Stimulated activated CD8-positive, alpha-beta memory T cell treated with anti-CD3 and anti-CD28 coated beads, Interleukin-7, amount 100 ng/mL, for 1 hour (primary cell): ENCODE data around the gene VN1R4.
"Not testable (repeated sequence)": the region's sequence is repeated elsewhere in the genome, so short reads cannot be mapped to it uniquely, and the experiment has no call there.

Source experiments
- DNase-seq, 2 donors: peaks; one replicate each; pipeline ENCODE4 v3.0.0-alpha.2; 2020; ENCODE audit warnings: low read depth in 2 of 2

VN1R4 gene, protein sequence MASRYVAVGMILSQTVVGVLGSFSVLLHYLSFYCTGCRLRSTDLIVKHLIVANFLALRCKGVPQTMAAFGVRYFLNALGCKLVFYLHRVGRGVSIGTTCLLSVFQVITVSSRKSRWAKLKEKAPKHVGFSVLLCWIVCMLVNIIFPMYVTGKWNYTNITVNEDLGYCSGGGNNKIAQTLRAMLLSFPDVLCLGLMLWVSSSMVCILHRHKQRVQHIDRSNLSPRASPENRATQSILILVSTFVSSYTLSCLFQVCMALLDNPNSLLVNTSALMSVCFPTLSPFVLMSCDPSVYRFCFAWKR

DNA sequence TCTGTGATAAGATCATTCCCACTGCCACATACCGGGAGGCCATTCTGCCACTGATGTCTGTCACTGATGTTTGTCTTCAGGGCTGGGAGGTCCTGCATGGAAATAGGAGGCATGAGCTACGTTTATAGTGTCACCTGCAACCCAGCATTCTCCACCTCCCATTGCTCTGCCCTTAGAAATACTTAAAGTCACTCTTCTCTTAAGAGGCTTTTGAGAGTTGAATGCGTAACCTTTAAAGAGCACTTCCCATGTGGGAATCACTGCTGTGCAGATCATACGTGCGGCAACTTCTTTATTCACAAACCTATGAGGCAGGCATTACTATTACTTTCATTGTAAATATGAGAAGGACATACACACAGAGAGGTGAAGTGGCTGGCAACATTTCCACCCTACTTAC lies at the start of gene VN1R4:
TSS of gene VN1R4 (minus strand) at position 101 of the 400 bp plus-strand sequence. CDS start at position 43, 58 bp downstream.
- not testable (repeated sequence) for DNase-seq

DNA sequence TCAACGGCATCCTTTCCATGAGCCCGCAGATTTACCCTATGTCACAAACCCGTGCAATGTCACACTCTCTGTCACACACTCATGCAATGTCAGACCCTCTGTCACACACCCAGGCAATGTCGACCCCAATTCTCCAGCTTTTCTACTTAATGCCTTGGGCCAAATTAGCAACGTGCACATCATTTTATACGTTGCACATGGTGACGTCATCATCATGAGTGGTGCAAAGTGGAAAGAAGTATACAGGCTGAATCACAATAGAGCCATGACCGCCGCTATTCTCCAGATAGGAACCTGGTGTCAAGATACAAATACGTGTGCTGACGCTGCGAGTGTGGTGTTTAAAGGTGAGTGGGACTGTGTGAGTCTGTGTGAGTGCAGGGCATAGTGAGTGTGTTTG lies 44.4 kb upstream of the VN1R4 start:
- no peak for DNase-seq

DNA sequence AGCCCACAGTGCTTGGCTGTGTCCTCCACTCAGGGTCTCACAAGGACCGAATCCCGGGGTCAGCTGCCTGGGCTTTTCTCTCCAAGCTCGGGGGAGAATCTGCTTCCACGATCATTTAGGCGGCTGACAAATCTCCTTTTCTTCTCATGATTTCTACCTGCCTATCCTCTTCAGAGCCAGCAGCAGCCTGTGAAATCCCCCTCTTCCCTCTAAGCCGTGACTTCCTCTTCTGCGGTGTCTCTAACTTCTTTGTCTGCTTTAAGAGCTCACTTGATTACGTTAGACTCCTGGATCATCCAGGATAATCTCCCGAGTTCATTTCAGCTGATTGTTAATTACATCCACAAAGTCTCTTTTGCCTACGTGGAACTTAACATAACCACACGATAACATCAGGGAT lies 43.5 kb upstream of the VN1R4 start:
- DNase-seq: no peak

DNA sequence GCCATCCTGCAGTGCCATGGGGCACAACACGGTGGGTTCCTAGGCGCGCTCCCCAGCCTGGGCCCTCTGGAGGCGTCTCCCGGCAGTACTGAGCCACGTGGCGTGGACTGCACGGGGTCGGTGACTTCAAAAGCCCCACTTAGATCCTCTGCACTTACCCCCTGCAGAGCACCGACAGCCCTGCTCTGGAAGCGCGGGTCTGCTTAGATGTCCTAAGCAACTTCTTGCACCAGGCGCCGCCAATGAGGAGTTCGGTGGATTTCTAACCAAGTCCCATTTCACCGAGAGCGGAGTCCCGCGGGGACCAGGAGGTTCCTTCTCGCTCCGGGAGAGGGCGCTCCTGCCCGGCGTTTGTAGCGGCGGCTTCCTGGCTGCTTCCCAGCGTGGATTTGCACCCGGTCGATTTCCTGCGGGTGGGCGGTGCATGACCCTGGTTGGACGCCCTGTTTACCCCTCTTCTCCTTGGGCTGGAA lies 40.9 kb upstream of the VN1R4 start:
- DNase-seq: no peak

DNA sequence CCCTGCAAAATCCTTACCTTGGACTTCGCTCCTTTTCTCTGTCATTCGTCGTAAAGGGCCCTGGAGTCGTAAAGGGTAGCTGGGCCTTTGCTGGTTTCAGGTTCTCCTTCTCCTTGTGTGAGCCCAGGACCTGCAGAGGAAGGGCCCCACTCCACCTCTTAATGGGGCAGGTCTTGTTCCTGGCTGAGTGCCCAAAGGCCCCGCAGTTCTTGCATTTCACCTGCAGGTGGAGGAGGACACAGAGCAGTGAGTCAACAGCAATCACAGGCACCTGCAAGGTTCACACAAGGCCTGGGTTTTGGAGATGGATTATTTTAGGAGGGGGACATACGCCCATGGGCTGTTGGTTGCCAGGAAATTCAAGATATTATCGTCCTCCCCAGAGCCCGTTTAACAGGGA lies 33.8 kb upstream of the VN1R4 start:
- not testable (repeated sequence) for DNase-seq

DNA sequence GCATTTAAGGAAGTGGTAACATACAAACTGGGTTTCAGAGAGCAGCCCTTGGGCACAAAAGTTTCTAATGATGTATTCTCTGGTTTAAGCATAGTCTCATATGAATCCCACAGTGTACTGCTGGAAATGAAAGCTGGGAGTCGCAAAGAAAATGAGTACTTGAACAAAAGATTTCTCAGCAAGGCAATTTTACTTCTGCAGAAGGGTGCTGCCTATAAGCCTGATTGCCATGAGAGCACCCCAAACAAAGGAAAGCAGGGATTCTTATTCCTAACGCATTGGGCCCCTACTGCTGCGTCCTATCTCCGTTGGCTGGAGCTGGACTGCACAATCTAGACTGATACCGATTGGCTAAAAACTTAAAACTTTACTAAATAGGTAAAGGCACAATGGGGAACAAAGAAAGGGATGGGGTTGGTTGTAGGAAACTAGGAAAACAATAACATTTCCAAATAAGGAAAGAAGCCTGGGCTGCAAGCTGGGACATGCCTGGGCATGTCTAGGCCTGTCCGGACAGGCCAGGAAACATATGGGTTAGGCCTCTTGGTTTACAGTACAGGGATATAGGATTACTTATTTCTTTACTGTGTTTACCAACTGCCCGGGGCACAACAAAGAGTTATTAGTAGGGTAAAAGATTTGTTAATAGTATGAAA lies 27.4 kb upstream of the VN1R4 start:
- no peak for DNase-seq

DNA sequence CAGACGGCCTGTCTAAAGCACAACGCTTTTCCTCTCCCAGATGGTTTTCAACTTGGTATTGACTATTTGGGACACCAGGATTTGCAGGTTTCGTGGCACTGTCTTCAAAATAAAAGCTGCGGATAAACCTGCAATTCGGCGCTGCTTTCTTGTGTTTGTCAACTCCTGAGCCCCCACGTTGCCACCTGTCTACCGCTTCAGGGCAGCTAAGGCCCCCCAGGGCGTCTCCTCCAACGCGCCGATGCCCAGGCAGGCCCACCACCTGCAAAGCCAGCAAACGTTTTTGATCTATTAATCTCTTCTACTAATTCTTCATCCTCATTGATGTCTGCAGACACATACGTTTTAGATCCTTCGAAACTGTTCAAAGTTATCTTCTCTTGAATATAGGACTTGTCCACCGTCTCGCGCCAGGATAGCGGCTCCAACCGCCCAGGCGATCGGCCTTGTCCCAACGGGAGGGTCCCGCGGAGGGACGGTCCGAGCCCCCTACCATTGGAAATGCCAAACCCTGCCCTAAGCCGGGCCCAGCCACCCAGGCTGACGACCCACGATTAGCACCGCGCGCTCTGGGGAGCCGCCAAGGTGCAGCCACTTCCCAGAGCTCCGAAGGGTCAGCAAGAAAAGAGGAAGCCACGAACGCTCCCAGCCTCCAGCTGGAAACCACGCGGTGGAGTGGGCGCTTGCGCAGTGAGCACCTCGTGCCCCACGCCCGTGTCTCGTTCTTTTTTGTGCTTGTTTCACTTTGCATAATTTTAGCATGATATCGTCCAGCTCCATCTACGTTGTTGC lies 23.4 kb upstream of the VN1R4 start:
- no peak for DNase-seq

DNA sequence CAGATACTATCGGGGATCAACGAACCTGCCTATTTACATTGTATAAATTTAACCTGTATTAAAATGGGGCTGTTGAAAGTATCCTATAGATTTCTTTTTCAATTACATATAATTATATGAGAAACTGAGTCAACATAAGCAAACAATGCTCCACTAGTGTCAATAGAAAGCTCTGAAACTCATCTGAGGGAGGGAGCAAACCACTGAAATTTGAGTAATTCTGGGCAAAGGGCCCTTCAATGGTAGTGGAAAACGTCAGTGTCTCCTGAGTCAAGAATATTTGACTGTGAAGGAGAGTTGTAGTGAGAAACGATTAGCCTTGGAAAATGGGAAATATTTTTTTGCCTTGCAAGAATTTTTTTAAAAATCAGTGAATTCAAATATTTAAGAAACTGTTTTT lies 17.6 kb upstream of the VN1R4 start:
- no peak for DNase-seq

DNA sequence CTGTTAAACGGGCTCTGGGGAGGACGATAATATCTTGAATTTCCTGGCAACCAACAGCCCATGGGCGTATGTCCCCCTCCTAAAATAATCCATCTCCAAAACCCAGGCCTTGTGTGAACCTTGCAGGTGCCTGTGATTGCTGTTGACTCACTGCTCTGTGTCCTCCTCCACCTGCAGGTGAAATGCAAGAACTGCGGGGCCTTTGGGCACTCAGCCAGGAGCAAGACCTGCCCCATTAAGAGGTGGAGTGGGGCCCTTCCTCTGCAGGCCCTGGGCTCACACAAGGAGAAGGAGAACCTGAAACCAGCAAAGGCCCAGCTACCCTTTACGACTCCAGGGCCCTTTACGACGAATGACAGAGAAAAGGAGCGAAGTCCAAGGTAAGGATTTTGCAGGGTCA lies 14.4 kb upstream of the VN1R4 start:
- not testable (repeated sequence) for DNase-seq

DNA sequence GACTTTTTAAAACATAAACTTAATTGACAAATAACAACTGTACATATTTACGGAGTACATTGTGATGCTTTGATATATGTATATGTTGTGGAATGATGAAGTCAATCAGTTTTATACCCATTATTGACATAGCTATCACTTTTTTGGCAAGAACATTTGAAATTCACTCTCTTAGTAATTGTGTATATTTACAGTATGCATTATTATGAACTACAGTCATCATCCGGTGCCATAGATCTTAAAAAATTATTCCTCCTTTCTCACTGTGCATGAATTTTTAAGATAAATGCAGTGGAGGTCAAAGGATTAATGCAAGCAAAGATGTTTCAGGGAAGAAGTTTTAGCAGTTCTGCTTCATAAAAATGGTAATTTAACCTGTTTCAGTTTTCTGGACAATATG lies 8.0 kb upstream of the VN1R4 start:
- DNase-seq: no peak

DNA sequence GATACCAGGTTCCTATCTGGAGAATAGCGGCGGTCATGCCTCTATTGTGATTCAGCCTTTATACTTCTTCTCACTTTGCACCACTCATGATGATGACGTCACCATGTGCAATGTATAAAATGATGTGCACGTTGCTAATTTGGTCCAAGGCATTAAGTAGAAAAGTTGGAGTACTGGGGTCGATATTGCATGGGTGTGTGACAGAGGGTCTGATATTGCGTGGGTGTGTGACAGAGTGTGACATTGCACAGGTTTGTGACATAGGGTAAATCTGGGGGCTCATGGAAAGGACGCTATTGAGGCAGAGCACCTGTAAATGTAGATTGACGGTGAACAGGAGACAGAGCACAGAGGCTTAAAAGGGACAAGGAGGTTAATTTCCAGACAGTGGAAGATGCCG lies 4.5 kb upstream of the VN1R4 start:
- no peak for DNase-seq

DNA sequence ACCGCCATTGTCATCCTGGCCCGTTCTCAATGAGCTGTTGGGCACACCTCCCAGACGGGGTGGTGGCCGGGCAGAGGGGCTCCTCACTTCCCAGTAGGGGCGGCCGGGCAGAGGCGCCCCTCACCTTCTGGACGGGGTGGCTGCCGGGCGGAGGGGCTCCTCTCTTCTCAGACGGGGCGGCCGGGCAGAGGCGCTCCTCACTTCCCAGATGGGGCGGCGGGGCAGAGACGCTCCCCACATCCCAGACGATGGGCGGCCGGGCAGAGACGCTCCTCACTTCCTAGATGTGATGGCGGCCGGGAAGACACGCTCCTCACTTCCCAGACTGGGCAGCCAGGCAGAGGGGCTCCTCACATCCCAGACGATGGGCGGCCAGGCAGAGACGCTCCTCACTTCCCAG lies 2.3 kb upstream of the VN1R4 start:
- DNase-seq: not testable (repeated sequence)

DNA sequence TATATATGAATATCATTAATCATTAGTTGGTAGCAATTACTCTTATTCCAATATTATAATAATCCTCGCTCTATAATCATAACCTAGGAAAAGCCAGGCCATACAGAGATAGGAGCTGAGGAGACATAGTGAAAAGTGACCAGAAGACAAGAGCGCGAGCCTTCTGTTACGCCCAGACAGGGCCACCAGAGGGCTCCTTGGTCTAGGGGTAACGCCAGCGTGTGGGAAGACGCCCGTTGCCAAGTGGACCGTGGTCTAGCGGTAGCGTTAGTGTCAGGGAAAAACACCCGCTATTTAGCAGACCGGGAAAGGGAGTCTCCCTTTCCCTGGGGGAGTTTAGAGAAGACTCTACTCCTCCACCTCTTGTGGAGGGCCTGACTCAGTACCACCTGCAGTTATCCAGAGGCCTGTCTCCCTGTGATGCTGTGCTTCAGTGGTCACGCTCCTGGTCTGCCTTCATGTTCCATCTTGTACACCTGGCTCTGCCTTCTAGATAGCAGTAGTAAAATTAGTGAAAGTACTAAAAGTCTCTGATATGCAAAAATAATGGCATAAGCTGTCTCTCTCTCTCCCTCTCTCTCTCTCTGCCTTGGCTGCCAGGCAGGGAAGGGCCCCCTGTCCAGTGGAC lies 9.7 kb downstream of the VN1R4 start, which contains the start of gene VN1R2:
TSS of gene VN1R2 (plus strand) at position 578 of the 628 bp plus-strand sequence. CDS start 84 bp downstream, outside the sequence.
- DNase-seq: not testable (repeated sequence)

DNA sequence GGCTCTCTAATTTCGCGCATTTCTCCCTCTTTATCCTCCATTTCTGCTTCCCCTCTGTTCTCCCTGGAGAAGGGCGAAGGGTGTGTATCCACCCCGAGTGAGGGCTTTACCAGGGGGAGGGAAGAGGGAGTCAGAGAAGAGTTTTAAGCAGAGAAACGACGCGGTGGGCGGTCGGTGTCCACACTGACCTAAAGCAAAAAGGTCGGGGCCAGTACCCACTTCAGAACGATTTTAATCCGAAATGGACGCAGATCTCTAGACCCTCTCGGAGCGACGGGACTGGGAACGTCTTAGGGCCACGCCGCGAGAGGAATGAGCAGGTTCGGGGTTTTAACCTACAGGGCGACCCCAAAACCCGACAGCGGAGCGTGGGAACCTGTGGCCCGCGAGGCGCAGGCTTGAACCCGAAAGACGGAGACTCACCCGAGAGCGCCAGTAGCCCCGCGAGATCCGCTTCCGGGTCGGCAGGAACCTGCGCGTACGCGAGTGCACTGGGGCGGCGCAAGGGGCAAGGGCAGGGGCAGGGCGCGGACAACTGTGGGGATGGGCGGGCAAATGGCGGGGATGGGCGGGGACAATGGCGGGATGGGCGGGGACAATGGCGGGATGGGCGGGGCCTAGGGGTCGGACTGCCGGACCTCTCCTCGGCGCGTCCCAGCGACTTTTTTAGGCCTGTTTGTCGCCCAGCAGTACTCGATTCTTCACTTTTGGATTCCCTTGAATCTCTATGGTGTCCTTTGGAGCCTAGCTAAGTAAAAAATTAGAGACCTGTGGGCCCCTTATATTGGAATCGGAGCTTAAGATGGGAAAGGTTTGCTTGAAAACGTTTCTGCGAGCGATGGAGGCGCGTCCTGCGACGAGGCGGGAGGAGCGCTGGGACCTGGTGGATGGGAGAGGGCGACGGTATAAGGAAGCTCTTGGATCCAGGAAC lies 12.8 kb downstream of the VN1R4 start, which contains the start of gene ZNF677:
TSS of gene ZNF677 (minus strand) at position 463 of the 931 bp plus-strand sequence. CDS start 3,323 bp downstream, outside the sequence.
- DNase-seq: peak; percentile 50 to 58

DNA sequence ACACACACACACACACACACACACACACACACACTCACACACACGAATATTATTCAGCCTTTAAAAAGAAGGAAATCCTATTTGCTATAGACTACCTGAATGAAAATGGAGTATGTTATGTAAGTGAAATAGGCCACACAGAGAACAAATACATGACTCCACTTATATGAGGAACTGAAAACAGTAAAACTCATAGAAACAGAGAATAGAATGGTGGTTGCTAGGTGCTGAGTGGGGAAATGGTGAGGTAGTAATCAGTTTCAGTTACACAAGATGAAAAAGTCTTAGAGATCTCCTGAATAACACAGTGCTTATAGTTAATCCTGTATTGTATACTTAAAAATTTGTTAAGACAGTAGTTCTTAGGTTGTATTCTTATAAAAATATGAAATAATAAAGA lies 21.0 kb downstream of the VN1R4 start:
- no peak for DNase-seq

DNA sequence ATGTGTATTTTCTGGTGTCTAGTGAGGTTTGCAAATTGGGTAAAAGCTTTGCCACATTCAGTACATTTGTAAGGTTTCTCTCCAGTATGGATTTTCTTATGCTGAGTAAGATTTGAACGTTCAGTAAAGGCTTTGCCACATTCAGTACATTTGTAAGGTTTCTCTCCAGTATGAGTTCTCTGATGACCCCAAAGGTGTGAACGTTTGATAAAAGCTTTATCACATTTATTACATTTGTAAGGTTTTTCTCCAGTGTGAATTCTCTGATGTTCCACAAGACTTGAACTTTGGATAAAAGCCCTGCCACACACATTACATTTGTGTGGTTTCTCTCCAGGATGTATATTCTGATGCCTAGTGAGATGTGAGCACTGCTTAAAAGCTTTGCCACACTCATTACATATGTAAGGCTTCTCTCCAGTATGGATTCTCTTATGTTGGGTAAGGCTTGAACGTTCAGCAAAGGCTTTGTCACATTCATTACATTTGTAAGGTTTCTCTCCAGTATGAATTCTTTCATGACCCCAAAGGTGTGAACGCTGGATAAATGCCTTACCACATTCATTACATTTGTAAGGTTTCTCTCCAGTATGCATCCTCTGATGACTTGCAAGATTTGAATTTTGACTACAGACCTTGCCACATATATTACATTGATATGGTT lies 30.3 kb downstream of the VN1R4 start:
- DNase-seq: no peak

DNA sequence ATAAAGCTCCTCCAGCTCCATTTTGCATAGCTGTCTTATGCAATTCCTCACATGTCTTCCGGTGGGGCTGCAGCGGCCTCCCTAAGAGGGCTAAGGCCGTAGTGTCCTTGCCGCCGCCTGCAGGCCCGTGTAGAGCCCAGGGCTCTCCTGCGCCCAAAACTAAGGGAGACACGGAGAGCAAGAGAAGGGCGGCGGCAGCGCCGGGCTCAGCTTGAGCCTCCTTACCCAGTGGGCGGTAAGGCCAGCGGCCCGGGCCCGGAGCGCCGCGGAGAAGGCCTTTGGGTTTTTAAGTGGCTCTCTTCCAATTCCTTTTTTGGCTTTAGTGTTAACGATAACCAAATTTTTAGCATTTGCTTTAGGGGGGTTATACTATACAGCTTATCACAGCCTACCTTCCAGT lies 42.9 kb downstream of the VN1R4 start:
- no peak for DNase-seq

DNA sequence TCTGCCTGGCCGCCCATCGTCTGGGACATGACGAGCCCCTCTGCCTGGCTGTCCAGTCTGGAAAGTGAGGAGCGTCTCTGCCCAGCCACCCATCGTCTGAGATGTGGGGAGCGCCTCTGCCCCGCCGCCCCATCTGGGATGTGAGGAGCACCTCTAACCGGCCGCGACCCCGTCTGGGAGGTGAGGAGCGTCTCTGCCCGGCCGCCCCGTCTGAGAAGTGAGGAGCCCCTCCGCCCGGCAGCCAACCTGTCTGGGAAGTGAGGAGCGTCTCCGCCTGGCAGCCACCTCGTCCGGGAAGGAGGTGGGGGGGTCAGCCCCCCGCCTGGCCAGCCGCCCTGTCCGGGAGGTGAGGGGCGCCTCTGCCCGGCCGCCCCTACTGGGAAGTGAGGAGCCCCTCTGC lies 44.8 kb downstream of the VN1R4 start:
- not testable (repeated sequence) for DNase-seq
